ENCODE data around the gene ZFYVE9.
"Not testable (repeated sequence)": the region's sequence is repeated elsewhere in the genome, so short reads cannot be mapped to it uniquely, and the experiment has no call there.

DNA sequence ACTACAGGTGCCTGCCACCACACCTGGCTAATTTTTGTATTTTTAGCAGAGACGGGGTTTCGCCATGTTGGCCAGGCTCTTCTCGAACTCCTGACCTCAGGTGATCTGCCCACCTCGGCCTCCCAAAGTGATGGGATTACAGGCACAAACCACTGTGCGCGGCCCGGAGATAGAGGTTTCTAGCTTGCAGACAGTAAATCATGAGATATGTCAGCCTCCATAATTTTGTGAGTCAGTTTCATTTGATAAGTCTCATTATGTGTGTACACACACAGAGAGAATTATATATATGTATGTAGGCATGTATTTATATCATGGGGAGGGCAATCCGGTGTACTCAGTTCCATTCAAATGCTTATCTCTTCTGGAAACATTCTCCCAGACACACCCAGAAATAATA lies 64.8 kb downstream of the ZFYVE9 start:
- TF ChIP-seq, protein P1, sequence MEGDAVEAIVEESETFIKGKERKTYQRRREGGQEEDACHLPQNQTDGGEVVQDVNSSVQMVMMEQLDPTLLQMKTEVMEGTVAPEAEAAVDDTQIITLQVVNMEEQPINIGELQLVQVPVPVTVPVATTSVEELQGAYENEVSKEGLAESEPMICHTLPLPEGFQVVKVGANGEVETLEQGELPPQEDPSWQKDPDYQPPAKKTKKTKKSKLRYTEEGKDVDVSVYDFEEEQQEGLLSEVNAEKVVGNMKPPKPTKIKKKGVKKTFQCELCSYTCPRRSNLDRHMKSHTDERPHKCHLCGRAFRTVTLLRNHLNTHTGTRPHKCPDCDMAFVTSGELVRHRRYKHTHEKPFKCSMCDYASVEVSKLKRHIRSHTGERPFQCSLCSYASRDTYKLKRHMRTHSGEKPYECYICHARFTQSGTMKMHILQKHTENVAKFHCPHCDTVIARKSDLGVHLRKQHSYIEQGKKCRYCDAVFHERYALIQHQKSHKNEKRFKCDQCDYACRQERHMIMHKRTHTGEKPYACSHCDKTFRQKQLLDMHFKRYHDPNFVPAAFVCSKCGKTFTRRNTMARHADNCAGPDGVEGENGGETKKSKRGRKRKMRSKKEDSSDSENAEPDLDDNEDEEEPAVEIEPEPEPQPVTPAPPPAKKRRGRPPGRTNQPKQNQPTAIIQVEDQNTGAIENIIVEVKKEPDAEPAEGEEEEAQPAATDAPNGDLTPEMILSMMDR (IDR thresholded peaks at IDR 0.05) = not testable (repeated sequence)
- not testable (repeated sequence) for TF ChIP-seq EP300 (IDR thresholded peaks at IDR 0.05)

Data from suprapubic skin (tissue), 3 donors.